Activated CD8-positive, alpha-beta memory T cell treated with anti-CD3 and anti-CD28 coated beads for 36 hours (primary cell): ENCODE measurements around the gene MT1M. TPM values are rescaled to one million over a fixed set of nuclear protein-coding genes. Genes with fewer than 3 reads are reported as not detected.
"Not testable (repeated sequence)": the region's sequence is repeated elsewhere in the genome, so short reads cannot be mapped to it uniquely, and the experiment has no call there.

ENCODE experiments used
- CTCF ChIA-PET: fragments of 350-600 bp; sonication (Branson Sonifier 250); formaldehyde crosslinking; loops from one replicate; lab custom pipeline; 2021; ENCODE audit warnings: antibody characterized with exemption; lab: Charles Lee
- POLR2A ChIA-PET: fragments of 350-600 bp; sonication (Branson Sonifier 250); formaldehyde crosslinking; loops from one replicate; lab custom pipeline; 2021; ENCODE audit warnings: antibody characterized with exemption; lab: Charles Lee
- total RNA-seq, 2 experiments: library from RNA; stranded (reverse); gene quantifications; one replicate each; pipeline ENCODE4 v1.2.3, GENCODE V29; 2021

The MT1M gene
- total RNA-seq, result not detected

GRCh38 chr16:56632156-56632847 lies at the start of gene MT1M:
Gene MT1M, plus strand, starts transcription at chr16:56632659. Its CDS starts 73 bp downstream, at chr16:56632732.
- POLR2A ChIA-PET, result no interaction called here
- CTCF ChIA-PET, result no interaction called here

GRCh38 chr16:56582911-56583310 lies 49.5 kb upstream of the MT1M start:
- CTCF ChIA-PET, result interaction anchor here (1.0 kb wide), 1 partner anchor 119 kb away, joined by 4 read pairs; no protein-coding TSS in a partner anchor
- POLR2A ChIA-PET, result not testable (repeated sequence)

GRCh38 chr16:56583351-56584168 lies 48.9 kb upstream of the MT1M start:
- ChIA-PET POLR2A (no interaction called here), CTCF (no interaction called here)

- CTCF ChIA-PET, result interaction anchor here (1.0 to 1.4 kb wide), 2 partner anchors 19 to 118 kb away, joined by 3 read pairs; no protein-coding TSS in a partner anchor
- POLR2A ChIA-PET, result no interaction called here
These were observed 48.2 kb upstream of the MT1M start for GRCh38 chr16:56584276-56584675.

GRCh38 chr16:56588781-56589140 lies 43.7 kb upstream of the MT1M start:
- CTCF ChIA-PET, result interaction anchor here (2.2 kb wide), 1 partner anchor 12 kb away, joined by 13 read pairs; no protein-coding TSS in a partner anchor

GRCh38 chr16:56589141-56590039 lies 43.1 kb upstream of the MT1M start, which contains the start of gene MT3:
Gene MT3, plus strand, starts transcription at chr16:56589528. Its CDS starts 63 bp downstream, at chr16:56589591.
- ChIA-PET POLR2A (no interaction called here), CTCF (interaction anchor here (2.2 kb wide), 1 partner anchor 12 kb away, joined by 13 read pairs; no protein-coding TSS in a partner anchor)

More at GRCh38 chr16:56588781-56589140, 43.7 kb upstream of the MT1M start:
- POLR2A ChIA-PET, result no interaction called here

GRCh38 chr16:56591377-56592060 lies 40.9 kb upstream of the MT1M start:
- ChIA-PET POLR2A (no interaction called here), CTCF (interaction anchor here (1.1 to 1.2 kb wide), 3 partner anchors 9 to 22 kb away, joined by 3 read pairs; no protein-coding TSS in a partner anchor)

GRCh38 chr16:56593573-56594291 lies 38.7 kb upstream of the MT1M start:
- ChIA-PET CTCF (no interaction called here), POLR2A (interaction anchor here (0.5 kb wide), 1 partner anchor 83 kb away, joined by 5 read pairs; no protein-coding TSS in a partner anchor)

- CTCF ChIA-PET, result no interaction called here
- POLR2A ChIA-PET, result interaction anchor here (0.5 kb wide), 1 partner anchor 82 kb away, joined by 5 read pairs; no protein-coding TSS in a partner anchor
These were observed 38.2 kb upstream of the MT1M start for GRCh38 chr16:56594292-56594619.

GRCh38 chr16:56600398-56600999 lies 32.0 kb upstream of the MT1M start:
- ChIA-PET POLR2A (no interaction called here), CTCF (interaction anchor here (0.9 to 2.2 kb wide), 8 partner anchors 9 to 101 kb away, joined by 3 to 11 read pairs (median 4); partner anchors contain the start of gene MT1A)

- POLR2A ChIA-PET, result no interaction called here
These were observed 31.1 kb upstream of the MT1M start for GRCh38 chr16:56601325-56601724.

GRCh38 chr16:56603589-56603988 lies 28.9 kb upstream of the MT1M start:
- POLR2A ChIA-PET, result no interaction called here
- CTCF ChIA-PET, result interaction anchor here (1.0 to 1.6 kb wide), 4 partner anchors 12 to 98 kb away, joined by 3 to 6 read pairs (median 3); no protein-coding TSS in a partner anchor

More at GRCh38 chr16:56601325-56601724, 31.1 kb upstream of the MT1M start:
- CTCF ChIA-PET, result interaction anchor here (0.9 to 2.2 kb wide), 6 partner anchors 8 to 100 kb away, joined by 3 to 11 read pairs (median 6); partner anchors contain the start of gene MT1A

GRCh38 chr16:56604966-56605365 lies 27.5 kb upstream of the MT1M start:
- ChIA-PET POLR2A (no interaction called here), CTCF (interaction anchor here (0.5 to 2.2 kb wide), 3 partner anchors 9 to 39 kb away, joined by 3 to 7 read pairs (median 6); no protein-coding TSS in a partner anchor)

- ChIA-PET POLR2A (no interaction called here), CTCF (interaction anchor here (1.3 to 2.2 kb wide), 2 partner anchors 29 to 39 kb away, joined by 6 to 7 read pairs; no protein-coding TSS in a partner anchor)
These were observed 27.0 kb upstream of the MT1M start for GRCh38 chr16:56605475-56605874.

GRCh38 chr16:56606071-56606475 lies 26.4 kb upstream of the MT1M start:
- ChIA-PET POLR2A (no interaction called here), CTCF (interaction anchor here (1.3 to 2.2 kb wide), 2 partner anchors 29 to 38 kb away, joined by 6 to 7 read pairs; no protein-coding TSS in a partner anchor)

- ChIA-PET CTCF (interaction anchor here (1.1 to 2.2 kb wide), 3 partner anchors 29 to 37 kb away, joined by 4 to 7 read pairs (median 6); no protein-coding TSS in a partner anchor), POLR2A (interaction anchor here (1.1 kb wide), 1 partner anchor 69 kb away, joined by 3 read pairs; no protein-coding TSS in a partner anchor)
These were observed 25.9 kb upstream of the MT1M start for GRCh38 chr16:56606476-56607108.
